GM19238 (cell line): ENCODE results near the gene VAPB.
"Not testable (repeated sequence)": the region's sequence is repeated elsewhere in the genome, so short reads cannot be mapped to it uniquely, and the experiment has no call there.

Source experiments
- DNase-seq: peaks from one replicate; pipeline ENCODE4 v3.0.0; 2011; ENCODE audit warnings: low spot score; ENCODE audit not compliant: insufficient read length

VAPB gene

DNA sequence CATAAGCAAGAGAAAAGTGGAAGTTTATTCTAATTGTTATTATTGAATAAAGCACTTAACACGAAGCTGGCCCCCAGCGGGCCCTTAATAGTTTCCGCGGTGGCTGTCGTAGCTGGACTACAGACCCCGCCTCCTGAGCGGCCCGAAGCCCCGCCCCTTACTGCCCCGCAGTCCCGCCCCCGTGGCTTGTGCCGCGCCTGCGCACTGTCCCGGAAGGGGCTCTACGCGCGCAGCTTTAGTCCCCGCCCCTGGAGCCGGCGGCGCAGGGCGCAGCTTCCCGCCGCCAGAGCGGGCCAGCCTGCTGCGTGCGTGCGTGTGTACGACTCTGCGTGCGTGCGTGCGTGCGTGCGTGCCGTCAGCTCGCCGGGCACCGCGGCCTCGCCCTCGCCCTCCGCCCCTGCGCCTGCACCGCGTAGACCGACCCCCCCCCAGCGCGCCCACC is at the start of gene VAPB:
Gene VAPB, plus strand, starts transcription at position 348 of the 442 bp plus-strand sequence. CDS start 231 bp downstream, outside the sequence.
- DNase-seq = peak; percentile 83

GRCh38 chr20:58339741-58340140 is 49.3 kb upstream of the VAPB start:
- no peak for DNase-seq

GRCh38 chr20:58340151-58340550 is 48.9 kb upstream of the VAPB start:
- no peak for DNase-seq

GRCh38 chr20:58340853-58341252 is 48.2 kb upstream of the VAPB start:
- DNase-seq = no peak

- no peak for DNase-seq
Measured at GRCh38 chr20:58342104-58342945, 46.7 kb upstream of the VAPB start.

GRCh38 chr20:58344741-58345140 is 44.3 kb upstream of the VAPB start:
- no peak for DNase-seq

GRCh38 chr20:58349570-58349969 is 39.5 kb upstream of the VAPB start:
- DNase-seq = no peak

DNA sequence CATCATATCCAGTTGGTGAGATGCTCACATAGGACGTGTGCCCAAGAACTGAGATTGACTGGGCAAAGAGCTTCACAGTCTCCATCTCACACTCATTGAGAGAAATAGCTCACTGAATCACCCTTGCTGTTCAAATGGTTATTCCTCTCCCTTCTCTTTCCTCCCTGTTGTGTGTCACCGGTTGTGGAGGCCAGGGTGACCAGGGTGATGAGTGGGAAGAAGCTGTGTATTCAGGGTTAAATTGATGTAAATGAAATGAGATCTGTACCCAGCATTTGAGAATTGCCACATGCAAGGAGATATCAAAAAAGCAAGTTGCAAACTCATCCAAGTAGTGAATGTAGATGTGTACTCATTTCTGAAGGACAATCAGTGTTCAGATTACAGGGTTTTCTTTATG is 36.6 kb upstream of the VAPB start:
- no peak for DNase-seq

DNA sequence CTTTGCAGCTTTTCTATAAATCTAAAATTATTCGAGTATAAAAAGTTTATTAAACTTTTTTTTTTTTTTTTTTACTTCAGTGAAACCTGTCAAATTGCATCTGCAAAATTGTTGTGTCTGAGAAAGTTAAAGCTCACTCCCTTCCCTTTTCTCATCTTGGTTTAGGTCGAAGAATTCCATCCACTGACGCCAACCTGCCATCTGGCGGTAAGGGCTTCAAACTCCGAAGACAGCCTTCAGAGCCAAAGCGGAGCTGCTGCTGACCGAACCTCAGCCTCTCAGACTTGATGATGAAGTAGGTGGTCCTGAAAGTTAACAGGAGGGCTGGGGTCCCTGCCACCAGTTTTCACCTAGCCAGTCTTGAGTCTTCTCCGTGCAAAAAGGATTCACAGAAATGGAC is 29.6 kb upstream of the VAPB start:
- DNase-seq = no peak

GRCh38 chr20:58360936-58361335 is 28.1 kb upstream of the VAPB start:
- no peak for DNase-seq

DNA sequence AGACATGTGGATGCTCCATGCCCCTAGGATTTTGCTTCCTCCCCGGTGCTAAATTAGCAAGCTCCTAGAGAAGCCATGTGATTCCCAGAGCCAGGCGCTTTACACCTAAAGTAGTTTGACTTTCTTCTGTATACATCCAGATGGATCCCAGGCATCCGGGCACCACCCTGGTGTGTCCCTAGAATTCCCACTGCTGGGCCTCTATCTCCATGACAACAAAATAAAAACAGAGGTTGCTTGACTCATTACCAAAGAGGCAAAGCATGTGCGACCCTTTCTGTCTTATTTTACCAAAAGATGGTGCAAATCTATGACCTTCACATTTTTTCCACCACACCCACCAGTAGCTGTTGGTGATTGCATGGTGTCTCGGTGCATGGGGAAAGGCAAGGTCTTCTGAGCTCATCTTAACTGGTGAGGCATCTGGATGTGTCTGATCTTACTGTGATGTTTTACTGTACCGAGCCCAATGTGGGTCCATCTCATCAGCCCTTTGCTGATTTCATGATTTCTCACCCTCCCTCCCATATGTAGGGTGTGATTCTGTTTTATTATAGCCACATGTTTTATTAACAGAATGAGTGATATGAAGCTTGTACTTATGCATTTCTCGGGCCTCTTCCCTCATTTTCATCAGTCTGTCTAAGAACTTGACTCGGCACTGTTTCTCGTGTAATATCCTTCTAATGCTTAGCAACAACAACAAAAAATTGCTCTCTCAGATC is 27.4 kb upstream of the VAPB start:
- DNase-seq = no peak

DNA sequence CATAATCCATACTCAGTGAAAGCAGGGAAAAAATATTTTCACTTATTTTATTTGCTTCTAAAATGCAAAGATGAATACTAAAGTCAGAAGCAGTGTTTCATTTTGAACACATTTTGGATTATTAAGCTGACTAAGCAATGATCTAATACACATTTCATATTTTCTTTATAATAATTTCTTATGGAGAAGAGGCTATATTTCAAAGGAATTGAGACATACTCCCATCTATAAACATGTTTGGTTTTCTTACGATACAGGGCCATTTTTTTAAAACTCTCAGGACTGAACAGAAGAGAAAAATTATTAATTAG is 26.9 kb upstream of the VAPB start:
- no peak for DNase-seq

GRCh38 chr20:58362970-58363369 is 26.1 kb upstream of the VAPB start:
- DNase-seq = no peak

DNA sequence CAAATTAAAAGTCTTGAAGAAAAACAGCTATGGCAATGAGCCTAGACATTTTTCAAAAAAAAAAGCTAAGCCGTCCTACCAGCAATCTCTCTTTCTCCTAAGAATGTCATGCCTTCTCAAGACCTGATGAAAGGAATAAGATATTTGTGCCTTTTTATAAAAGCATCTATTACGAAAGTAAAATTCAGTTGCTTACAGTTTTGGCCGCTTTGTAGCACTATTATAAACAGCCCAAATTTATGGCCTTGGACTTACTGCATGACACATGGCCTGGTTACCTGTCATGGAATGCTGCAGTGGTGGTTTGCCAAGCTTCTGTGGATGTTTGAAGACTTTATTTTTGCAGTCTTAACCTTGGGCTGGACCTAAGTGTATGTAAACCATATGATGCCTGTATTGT is 22.2 kb upstream of the VAPB start:
- no peak for DNase-seq

DNA sequence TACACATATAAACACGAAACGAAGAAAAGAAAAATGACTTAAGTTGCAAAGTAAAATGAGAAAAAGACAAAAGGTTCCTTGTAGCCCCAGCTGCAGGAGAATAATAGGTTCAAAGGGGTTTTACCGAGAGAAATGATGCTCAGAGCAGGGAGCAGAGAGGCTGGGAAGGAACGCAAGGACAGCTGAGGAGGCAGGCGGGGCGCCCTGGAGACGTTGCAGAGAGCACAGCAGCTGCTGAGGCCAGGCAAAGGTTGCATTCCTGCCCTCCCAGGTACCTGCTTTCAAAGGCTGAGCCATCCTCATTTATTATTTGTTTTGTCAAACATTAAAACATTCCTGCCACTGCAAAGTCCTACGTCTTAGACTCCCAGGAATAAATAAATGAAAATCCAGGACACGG is 16.2 kb upstream of the VAPB start:
- DNase-seq = no peak

GRCh38 chr20:58373296-58373695 is 15.7 kb upstream of the VAPB start:
- DNase-seq = not testable (repeated sequence)

DNA sequence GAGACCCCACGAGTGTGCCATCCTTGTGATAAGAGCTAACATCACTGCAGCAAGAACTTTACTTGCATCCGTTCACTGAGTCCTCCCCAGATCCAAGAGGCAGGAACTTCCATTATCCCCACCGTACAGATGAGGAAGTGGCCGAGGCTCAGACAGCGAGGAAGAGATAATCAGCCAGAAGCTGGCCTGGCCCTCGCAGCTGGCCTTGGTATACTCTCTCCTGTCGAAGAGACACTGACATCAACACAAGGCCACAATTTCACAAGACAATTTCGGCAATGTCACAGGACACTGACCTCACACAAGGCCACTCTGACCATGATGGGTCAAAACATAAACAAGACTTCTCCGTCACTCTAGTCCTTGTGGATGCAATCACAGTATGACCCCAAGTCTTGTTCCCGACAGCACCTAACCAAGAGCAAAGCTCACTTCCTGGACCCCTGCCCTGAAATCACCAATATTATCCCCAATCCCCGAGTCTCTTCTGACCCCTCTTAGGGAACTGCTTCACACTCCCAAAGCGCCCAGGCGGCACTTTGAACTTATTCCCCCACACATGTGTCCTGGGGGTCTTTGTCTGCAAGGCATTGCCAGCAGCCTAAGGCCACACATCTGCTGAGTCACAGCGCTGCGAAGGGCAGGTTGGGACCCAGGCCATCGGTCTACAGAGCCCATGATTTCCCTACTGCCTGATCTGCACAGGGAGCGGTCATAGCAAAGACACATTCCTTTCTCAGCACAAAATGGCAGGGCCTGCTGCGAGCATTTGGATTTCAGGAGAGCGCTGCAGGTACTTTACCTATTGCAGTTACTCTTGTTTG is 14.8 kb upstream of the VAPB start:
- DNase-seq = no peak

- DNase-seq = no peak
Measured at GRCh38 chr20:58374906-58375758, 13.9 kb upstream of the VAPB start.

- DNase-seq = no peak
Measured at GRCh38 chr20:58375759-58376352, 13.2 kb upstream of the VAPB start.

DNA sequence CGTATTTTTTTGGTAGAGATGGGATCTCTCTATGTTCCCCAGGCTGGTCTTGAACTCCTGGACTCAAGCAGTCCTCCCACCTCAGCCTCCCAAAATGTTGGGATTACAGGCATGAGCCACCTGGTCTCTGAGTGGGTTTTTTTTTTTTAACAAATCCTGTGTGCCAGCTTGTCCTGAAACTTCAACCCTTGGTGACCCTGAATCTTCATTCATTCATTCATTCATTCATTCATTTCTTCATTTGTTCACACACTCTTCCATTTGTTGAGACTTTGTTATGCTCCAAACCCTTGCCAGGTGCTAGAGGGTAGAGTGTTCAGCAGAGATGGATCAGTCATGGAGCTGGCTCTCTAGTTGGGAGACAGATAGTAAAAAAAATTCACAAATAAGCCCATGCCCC is 12.0 kb upstream of the VAPB start:
- no peak for DNase-seq
